GM12878 (cell line): Measurements from ENCODE around the gene ZACN. TPM values are rescaled to one million over a fixed set of nuclear protein-coding genes. Genes with fewer than 3 reads are reported as not detected.

ENCODE experiments used
- ATAC-seq: fragments of 200-7000 bp; cut with Tn5 transposase; 3 replicates; pipeline ENCODE4 v1.9.1; 2020; ENCODE audit warnings: mild to moderate bottlenecking, moderate library complexity
- BruUV-seq: library from RNA; stranded (reverse); fragments of 400-500 nt; replicated peaks from 2 replicates; lab custom pipeline; 2021; lab: Mats Ljungman, UMichigan
- CTCF ChIA-PET: fragments of 300-600 bp; sonication (Branson Sonifier 250); formaldehyde crosslinking; extraction: SDS; loops from one replicate; lab custom pipeline; 2021; ENCODE audit warnings: inconsistent platforms; lab: Yijun Ruan, JAX
- POLR2A ChIA-PET: fragments of 350-600 bp; formaldehyde crosslinking; extraction: SDS; loops from one replicate; lab custom pipeline; 2021; ENCODE audit warnings: inconsistent platforms; lab: Charles Lee
- RAD21 ChIA-PET: fragments of 300-600 bp; sonication (Branson Sonifier 250); formaldehyde crosslinking; loops from one replicate; lab custom pipeline; 2023; ENCODE audit warnings: antibody characterized with exemption; ENCODE audit not compliant: unreplicated experiment; lab: Charles Lee
- SMC1A ChIA-PET: fragments of 300-600 bp; sonication (Branson Sonifier 250); formaldehyde crosslinking; loops from one replicate; lab custom pipeline; 2023; ENCODE audit not compliant: unreplicated experiment, uncharacterized antibody; lab: Charles Lee
- DNase-seq: peaks from one replicate; pipeline ENCODE4 v3.0.0-alpha.2; 2011; ENCODE audit warnings: low read depth, low spot score
- FAIRE-seq: peaks from 3 replicates; lab custom pipeline; 2011; peaks lifted over from hg19 to GRCh38; lab: Jason Lieb, UNC
- H2AFZ ChIP-seq: 2 replicates; pipeline ENCODE4 v1.6.0; 2011; ENCODE audit warnings: low read depth, low read length, control low read depth; ENCODE audit not compliant: control insufficient read depth
- H3K27ac ChIP-seq: 2 replicates; pipeline ENCODE4 v1.5.1; 2011; ENCODE audit warnings: control low read depth; ENCODE audit not compliant: control insufficient read depth, insufficient read depth
- H3K27me3 ChIP-seq, 2 experiments: replicated peaks in 1 of 2; 2 replicates each; pipeline versions ENCODE4 v1.6.0 to v1.6.1; 2011; ENCODE audit warnings: low read length in 1 of 2; ENCODE audit not compliant: control insufficient read depth in 2 of 2, insufficient read depth in 2 of 2
- H3K36me3 ChIP-seq, 2 experiments: 2 replicates each; pipeline ENCODE4 v1.5.1; 2011; ENCODE audit warnings: low read length in 1 of 2; ENCODE audit not compliant: control insufficient read depth in 2 of 2, insufficient read depth in 2 of 2
- H3K4me1 ChIP-seq: 2 replicates; pipeline ENCODE4 v1.6.1; 2011; ENCODE audit warnings: mild to moderate bottlenecking, low read length, moderate library complexity, mixed read lengths; ENCODE audit not compliant: control insufficient read depth, insufficient read depth
- H3K4me2 ChIP-seq: 2 replicates; pipeline ENCODE4 v1.6.0; 2011; ENCODE audit warnings: control low read depth; ENCODE audit not compliant: control insufficient read depth, insufficient read depth
- H3K4me3 ChIP-seq: fragments of 200-600 bp; sonication (generic); 2 replicates; pipeline ENCODE4 v1.5.1; 2016
- H3K79me2 ChIP-seq: 2 replicates; pipeline ENCODE4 v1.6.0; 2011; ENCODE audit warnings: low read length; ENCODE audit not compliant: control insufficient read depth, insufficient read depth
- H3K9ac ChIP-seq: 2 replicates; pipeline ENCODE4 v1.8.0; 2011; ENCODE audit warnings: low read length, control low read depth, mixed read lengths; ENCODE audit not compliant: control insufficient read depth, insufficient read depth
- H3K9me3 ChIP-seq: replicated peaks from 3 replicates; pipeline ENCODE4 v1.5.1; 2011; ENCODE audit warnings: mild to moderate bottlenecking, low read length; ENCODE audit not compliant: control insufficient read depth, insufficient read depth
- H4K20me1 ChIP-seq: 2 replicates; pipeline ENCODE4 v1.6.0; 2011; ENCODE audit not compliant: control insufficient read depth, insufficient read depth
- CREB1 ChIP-seq: IDR thresholded peaks from 2 replicates; pipeline ENCODE4 v1.6.1; 2012; ENCODE audit warnings: low read depth, mild to moderate bottlenecking, inconsistent platforms
- POLR2A ChIP-seq: IDR thresholded peaks from 2 replicates; pipeline ENCODE4 v1.6.1; 2011; ENCODE audit warnings: low read depth, mild to moderate bottlenecking, low read length
- ZBED1 ChIP-seq: IDR thresholded peaks from 2 replicates; pipeline ENCODE4 v1.6.1; 2016; ENCODE audit warnings: borderline replicate concordance
- WGBS: methylation state at CpG from one replicate; pipeline ENCODE4 v1.1.6; 2016; ENCODE audit warnings: low lambda C conversion rate; ENCODE audit not compliant: insufficient replicate concordance, insufficient coverage; ENCODE audit errors: missing lambda C conversion rate; 5-methylcytosine and 5-hydroxymethylcytosine counted together
- in situ Hi-C: fragments of 300-500 bp; cut with MboI; formaldehyde crosslinking; loops from 9 replicates; pipeline ENCODE4 v1.14.3; 2018; ENCODE audit warnings: mixed read lengths
- intact Hi-C: fragments of 100-400 bp; cut with micrococcal nuclease; formaldehyde crosslinking; loops from one replicate; pipeline ENCODE4 v1.14.2; 2022; ENCODE audit not compliant: unreplicated experiment
- polyA plus RNA-seq, 11 experiments: library from polyadenylated mRNA; depleted of rRNA in 4 of 11; unstranded in 6 of 11; stranded (reverse) in 5 of 11; fragments of >200 nt; fragmentation: Nextera tagmentation in 4 of 11; fragmentation: Illumina TruSeq in 1 of 11; extraction: Ambion mirVana in 4 of 11; extraction: Trizol in 1 of 11; gene quantifications; 1 replicate in 1 of 11; 2 replicates in 10 of 11; pipeline versions ENCODE4 v1.2.1 to v1.2.3, GENCODE V29; 2011 to 2016; ENCODE audit warnings: inconsistent platforms in 2 of 11, missing spikeins in 2 of 11, low read depth in 1 of 11
- total RNA-seq, 4 experiments: library from RNA; depleted of rRNA in 3 of 4; stranded (reverse); fragments of >200 nt in 3 of 4; fragmentation: Illumina TruSeq in 1 of 4; extraction: Trizol in 1 of 4; gene quantifications; 2 replicates each; pipeline versions ENCODE4 v1.2.1 to v1.2.3, GENCODE V29; 2013 to 2021
- TF ChIP-seq, protein P1 (sequence below): IDR thresholded peaks from 2 replicates; pipeline ENCODE4 v1.6.1; 2012; ENCODE audit warnings: low read depth, low read length, improper control_type of control experiment

The ZACN gene
- total and polyA plus RNA-seq, 10 of the 15 experiments (the other 5 are each of a cell fraction or from before 2014, with no cell fraction given): 0.06 to 11.3 (median 0.47) TPM; not detected in 2

DNA sequence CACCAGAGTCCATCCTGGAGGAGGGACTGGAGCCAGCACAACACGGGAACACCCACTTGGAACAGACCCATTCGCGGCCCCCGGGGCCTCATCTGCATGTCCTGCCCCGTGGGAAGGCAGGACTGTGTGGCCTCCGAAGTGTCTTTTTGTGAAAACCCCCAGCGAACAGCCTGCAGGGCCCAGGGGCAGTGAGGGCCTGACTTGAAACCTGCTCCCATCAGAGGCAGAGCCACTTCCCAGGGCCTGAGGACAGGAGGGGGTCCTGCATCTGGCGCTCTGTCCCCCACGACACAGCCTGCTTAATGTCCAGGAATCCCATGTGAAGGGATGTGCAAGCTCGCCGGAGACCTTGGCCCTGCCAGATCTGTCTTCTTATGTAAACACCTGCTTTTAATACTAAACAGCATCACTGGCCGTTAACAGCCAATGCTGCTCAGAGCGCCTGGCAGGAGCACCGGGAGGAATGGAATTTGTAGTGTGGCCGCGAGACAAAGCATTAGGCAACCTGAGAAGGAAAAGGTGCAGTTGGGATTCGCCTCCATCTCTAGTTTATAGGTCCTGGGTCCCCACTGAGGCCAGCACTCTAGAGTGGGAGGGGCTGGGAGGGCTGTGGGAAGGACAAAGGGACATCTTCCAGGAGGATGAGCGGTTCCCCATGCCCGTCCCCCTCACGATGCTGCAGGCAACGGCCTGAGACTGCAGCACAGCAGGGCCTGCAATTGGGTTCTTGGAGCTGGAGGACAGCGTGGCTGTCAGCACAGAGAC lies 42.3 kb upstream of the ZACN start:
- SMC1A ChIA-PET: no interaction called here
- Histone ChIP-seq H3K4me3 (no peak overlapping the region), H3K9ac (no peak overlapping the region), H3K9me3 (no peaks in the 10 kb centered on the region), H2AFZ (no peak overlapping the region), H3K4me2 (no peak overlapping the region), H3K36me3 (peaks cover 14 to 25% of the 10 kb centered on the region in 2 experiments), H3K79me2 (no peaks in the 10 kb centered on the region), H3K27me3 (no peaks in the 10 kb centered on the region), H3K4me1 (no peaks in the 10 kb centered on the region), H3K27ac (no peak overlapping the region), H4K20me1 (no peaks in the 10 kb centered on the region)
- TF ChIP-seq ZBED1 (no peak), POLR2A (peak; percentile 16; the same call in 1 of the 2 replicates)
- FAIRE-seq (no peak), DNase-seq (no peak), ATAC-seq (no peak)
- POLR2A ChIA-PET: interaction anchor here (0.5 kb wide), 1 partner anchor 148 kb away, joined by 5 read pairs; no protein-coding TSS in a partner anchor
- 91% methylated on average over 22 of the region's 22 CpGs for WGBS
- intact Hi-C loops (no loop called here), in situ Hi-C loops (no loop called here)
- CTCF ChIA-PET: interaction anchor here (1.0 kb wide), 1 partner anchor 371 kb away, joined by 3 read pairs; no protein-coding TSS in a partner anchor
- no TSS peak for BruUV-seq
- RAD21 ChIA-PET: no interaction called here

DNA sequence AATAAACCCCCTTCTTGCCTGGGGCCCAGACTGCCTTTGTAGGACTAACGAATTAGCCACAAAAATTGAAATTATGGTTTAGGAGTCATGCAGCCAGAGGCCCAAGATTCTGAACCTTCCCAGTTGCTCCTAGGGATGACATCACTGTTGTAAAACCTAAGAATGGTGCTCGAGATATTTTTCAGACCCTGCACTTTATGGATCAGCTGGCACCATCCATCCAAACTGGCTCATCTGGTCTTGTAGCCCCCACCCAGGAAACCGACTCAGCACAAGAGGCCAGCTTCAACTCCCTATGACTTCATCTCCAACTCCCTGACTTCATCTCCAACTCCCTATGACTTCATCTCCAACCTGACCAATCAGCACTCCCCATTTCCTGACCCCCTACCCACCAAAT lies 40.9 kb upstream of the ZACN start:
- TF ChIP-seq CREB1: 0 out of 2 replicates have a peak, but pooled peaks have one; percentile 37
- TF ChIP-seq, protein P1, sequence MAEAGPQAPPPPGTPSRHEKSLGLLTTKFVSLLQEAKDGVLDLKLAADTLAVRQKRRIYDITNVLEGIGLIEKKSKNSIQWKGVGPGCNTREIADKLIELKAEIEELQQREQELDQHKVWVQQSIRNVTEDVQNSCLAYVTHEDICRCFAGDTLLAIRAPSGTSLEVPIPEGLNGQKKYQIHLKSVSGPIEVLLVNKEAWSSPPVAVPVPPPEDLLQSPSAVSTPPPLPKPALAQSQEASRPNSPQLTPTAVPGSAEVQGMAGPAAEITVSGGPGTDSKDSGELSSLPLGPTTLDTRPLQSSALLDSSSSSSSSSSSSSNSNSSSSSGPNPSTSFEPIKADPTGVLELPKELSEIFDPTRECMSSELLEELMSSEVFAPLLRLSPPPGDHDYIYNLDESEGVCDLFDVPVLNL: no peak
- Histone ChIP-seq H3K27me3 (no peaks in the 10 kb centered on the region), H3K4me1 (no peaks in the 10 kb centered on the region), H3K27ac (no peak overlapping the region), H3K79me2 (no peaks in the 10 kb centered on the region), H2AFZ (no peak overlapping the region), H3K4me2 (no peak overlapping the region), H3K36me3 (peaks cover 17 to 28% of the 10 kb centered on the region in 2 experiments), H3K9me3 (no peaks in the 10 kb centered on the region), H4K20me1 (no peaks in the 10 kb centered on the region), H3K9ac (no peak overlapping the region), H3K4me3 (no peak overlapping the region)
- POLR2A ChIA-PET: no interaction called here
- no peak for DNase-seq
- WGBS: 97% methylated on average over 3 of the region's 3 CpGs
- intact Hi-C loops: no loop called here
- no TSS peak for BruUV-seq
- RAD21 ChIA-PET: no interaction called here
- ATAC-seq: no peak
- CTCF ChIA-PET: interaction anchor here (1.0 kb wide), 1 partner anchor 58 kb away, joined by 3 read pairs; no protein-coding TSS in a partner anchor
- SMC1A ChIA-PET: no interaction called here
- in situ Hi-C loops: no loop called here
- FAIRE-seq: no peak
